ENCODE measurements around the gene AIP.

- peak; percentile 81; the same call in 1 of the 2 replicates for TF ChIP-seq TAF1 (IDR thresholded peaks at IDR 0.05; ENCODE audit: low read depth, low read length)
- TF ChIP-seq POLR2AphosphoS5 (IDR thresholded peaks at IDR 0.05; ENCODE audit: low read depth, low read length): no peak
- TF ChIP-seq POLR2A (IDR thresholded peaks at IDR 0.05; ENCODE audit: low read depth, low read length): peak; percentile 49; the same call in 1 of the 2 replicates
- TF ChIP-seq POU2F2 (IDR thresholded peaks at IDR 0.05; ENCODE audit: low read depth, low read length): no peak
Observed at GRCh38 chr11:67482827-67483798, at the start of gene AIP.
